IMR-90 (cell line): ENCODE data around the gene ERV3-1. TPM values are rescaled to one million over a fixed set of nuclear protein-coding genes. Genes with fewer than 3 reads are reported as not detected.

ENCODE experiments used
- ATAC-seq: fragments of 200-7000 bp; cut with Tn5 transposase; 2 replicates; pipeline ENCODE4 v1.9.1; 2020; ENCODE audit warnings: low read depth, mild to moderate bottlenecking, moderate library complexity
- BruUV-seq: library from RNA; stranded (reverse); fragments of 400-500 nt; replicated peaks from 2 replicates; lab custom pipeline; 2021; lab: Mats Ljungman, UMichigan
- CTCF ChIA-PET: fragments of 300-600 bp; formaldehyde crosslinking; extraction: SDS; loops from one replicate; lab custom pipeline; 2021; ENCODE audit warnings: antibody characterized with exemption; lab: Yijun Ruan, JAX
- POLR2A ChIA-PET: fragments of 300-600 bp; sonication (Branson Sonifier 250); formaldehyde crosslinking; loops from one replicate; lab custom pipeline; 2022; ENCODE audit warnings: antibody characterized with exemption; ENCODE audit not compliant: unreplicated experiment; lab: Charles Lee
- DNase-seq: peaks from one replicate; pipeline ENCODE4 v3.0.0; 2013
- H2AFZ ChIP-seq: replicated peaks from 2 replicates; pipeline ENCODE3; 2013; ENCODE audit warnings: low read length, mild to moderate bottlenecking; ENCODE audit not compliant: poor library complexity
- H2AK5ac ChIP-seq: 2 replicates; pipeline ENCODE4 v1.6.1; 2013; ENCODE audit warnings: low read depth, low read length, inconsistent platforms
- H2AK9ac ChIP-seq: replicated peaks from 2 replicates; pipeline ENCODE3; 2013; ENCODE audit warnings: mild to moderate bottlenecking, low read depth, low read length, moderate library complexity; ENCODE audit not compliant: poor library complexity
- H2BK120ac ChIP-seq: 2 replicates; pipeline ENCODE4 v1.6.1; 2013; ENCODE audit warnings: low read depth, low read length, inconsistent platforms
- H2BK15ac ChIP-seq: 3 replicates; pipeline ENCODE4 v1.6.1; 2013; ENCODE audit warnings: low read depth, low read length, inconsistent platforms
- H2BK20ac ChIP-seq: 2 replicates; pipeline ENCODE4 v1.6.1; 2013; ENCODE audit warnings: low read depth, mild to moderate bottlenecking, inconsistent platforms, low read length, moderate library complexity
- H2BK5ac ChIP-seq: 2 replicates; pipeline ENCODE4 v1.6.1; 2013; ENCODE audit warnings: mild to moderate bottlenecking, low read depth, low read length, inconsistent platforms; ENCODE audit not compliant: poor library complexity, severe bottlenecking
- H3K14ac ChIP-seq: replicated peaks from 2 replicates; pipeline ENCODE4 v1.6.1; 2013; ENCODE audit warnings: low read depth, low read length, inconsistent platforms
- H3K18ac ChIP-seq: 2 replicates; pipeline ENCODE4 v1.6.1; 2013; ENCODE audit warnings: low read depth, low read length, control low read depth
- H3K23ac ChIP-seq: 2 replicates; pipeline ENCODE4 v1.6.1; 2013; ENCODE audit warnings: low read depth, low read length, inconsistent platforms
- H3K27ac ChIP-seq: 2 replicates; pipeline ENCODE4 v1.5.1; 2013; ENCODE audit warnings: mild to moderate bottlenecking, control low read depth, low read length; ENCODE audit not compliant: insufficient read depth
- H3K27me3 ChIP-seq: 2 replicates; pipeline ENCODE4 v1.6.1; 2013; ENCODE audit warnings: low read length; ENCODE audit not compliant: control insufficient read depth, insufficient read depth
- H3K36me3 ChIP-seq: 2 replicates; pipeline ENCODE4 v1.6.1; 2013; ENCODE audit warnings: low read length, mixed read lengths; ENCODE audit not compliant: control insufficient read depth, insufficient read depth
- H3K4ac ChIP-seq: 2 replicates; pipeline ENCODE4 v1.6.1; 2013; ENCODE audit warnings: low read depth, low read length, inconsistent platforms
- H3K4me1 ChIP-seq: 2 replicates; pipeline ENCODE4 v1.6.1; 2013; ENCODE audit warnings: low read length, mixed read lengths; ENCODE audit not compliant: control insufficient read depth, insufficient read depth
- H3K4me2 ChIP-seq: 2 replicates; pipeline ENCODE4 v1.6.1; 2013; ENCODE audit warnings: low read depth, mild to moderate bottlenecking, control low read depth, low read length, moderate library complexity
- H3K4me3 ChIP-seq: 2 replicates; pipeline ENCODE4 v1.5.1; 2013; ENCODE audit warnings: low read depth, mild to moderate bottlenecking, control low read depth, low read length, moderate library complexity; ENCODE audit not compliant: insufficient read depth
- H3K56ac ChIP-seq: 2 replicates; pipeline ENCODE4 v1.6.1; 2013; ENCODE audit warnings: low read length, inconsistent platforms; ENCODE audit not compliant: insufficient read depth; ENCODE audit errors: extremely low read depth
- H3K79me1 ChIP-seq, 2 experiments: 2 replicates each; pipeline ENCODE4 v1.6.1; 2013; ENCODE audit warnings: low read length in 2 of 2, inconsistent platforms in 1 of 2, low read depth in 1 of 2
- H3K9ac ChIP-seq: 2 replicates; pipeline ENCODE4 v1.6.1; 2013; ENCODE audit warnings: low read depth, low read length, control low read depth
- H3K9me1 ChIP-seq: 2 replicates; pipeline ENCODE4 v1.6.1; 2013; ENCODE audit warnings: low read length, inconsistent platforms; ENCODE audit not compliant: insufficient read depth
- H3K9me3 ChIP-seq: 2 replicates; pipeline ENCODE4 v1.6.1; 2013; ENCODE audit warnings: low read length; ENCODE audit not compliant: control insufficient read depth, insufficient read depth
- H4K20me1 ChIP-seq: 2 replicates; pipeline ENCODE4 v1.6.1; 2013; ENCODE audit warnings: low read length, inconsistent platforms; ENCODE audit not compliant: insufficient read depth
- H4K5ac ChIP-seq: 2 replicates; pipeline ENCODE4 v1.6.1; 2013; ENCODE audit warnings: mild to moderate bottlenecking, low read depth, low read length, control low read depth
- H4K8ac ChIP-seq, 2 experiments: 2 replicates each; pipeline ENCODE4 v1.6.1; 2013; ENCODE audit warnings: low read depth in 2 of 2, low read length in 2 of 2, control low read depth in 1 of 2, inconsistent platforms in 1 of 2
- H4K91ac ChIP-seq: 2 replicates; pipeline ENCODE4 v1.6.1; 2013; ENCODE audit warnings: low read depth, low read length, inconsistent platforms; ENCODE audit not compliant: insufficient read depth
- BHLHE40 ChIP-seq: fragments of 150-350 bp; IDR thresholded peaks from 2 replicates; pipeline ENCODE4 v1.6.1; 2016; ENCODE audit warnings: mild to moderate bottlenecking, low read depth, low read length
- CEBPB ChIP-seq: IDR thresholded peaks from 2 replicates; pipeline ENCODE4 v1.6.1; 2012; ENCODE audit warnings: low read depth, low read length, improper control_type of control experiment
- CHD1 ChIP-seq: IDR thresholded peaks from 2 replicates; pipeline ENCODE4 v1.6.1; 2012; ENCODE audit warnings: low read depth, low read length, improper control_type of control experiment
- ELK1 ChIP-seq: fragments of 150-350 bp; IDR thresholded peaks from 2 replicates; pipeline ENCODE4 v1.6.1; 2016; ENCODE audit warnings: low read depth, mild to moderate bottlenecking, low read length, moderate library complexity, borderline replicate concordance
- FOS ChIP-seq: fragments of 150-350 bp; IDR thresholded peaks from 2 replicates; pipeline ENCODE4 v1.6.1; 2016; ENCODE audit warnings: low read depth, low read length
- MAFK ChIP-seq: IDR thresholded peaks from 2 replicates; pipeline ENCODE4 v1.6.1; 2012; ENCODE audit warnings: low read depth, low read length, improper control_type of control experiment
- MAZ ChIP-seq: IDR thresholded peaks from 2 replicates; pipeline ENCODE4 v1.6.1; 2012; ENCODE audit warnings: low read depth, mild to moderate bottlenecking, low read length, improper control_type of control experiment, moderate library complexity, borderline replicate concordance
- MXI1 ChIP-seq: IDR thresholded peaks from 2 replicates; pipeline ENCODE4 v1.6.1; 2012; ENCODE audit warnings: low read depth, mild to moderate bottlenecking, low read length, moderate library complexity, borderline replicate concordance
- NFE2L2 ChIP-seq: fragments of 150-350 bp; IDR thresholded peaks from 2 replicates; pipeline ENCODE4 v1.6.1; 2016; ENCODE audit warnings: low read depth, mild to moderate bottlenecking, low read length
- POLR2A ChIP-seq: IDR thresholded peaks from 2 replicates; pipeline ENCODE4 v1.6.1; 2012; ENCODE audit warnings: mild to moderate bottlenecking, low read depth, low read length
- RAD21 ChIP-seq: IDR thresholded peaks from 2 replicates; pipeline ENCODE4 v1.6.1; 2012; ENCODE audit warnings: low read length, improper control_type of control experiment
- RCOR1 ChIP-seq: IDR thresholded peaks from 2 replicates; pipeline ENCODE4 v1.6.1; 2012; ENCODE audit warnings: mild to moderate bottlenecking, low read length, improper control_type of control experiment; ENCODE audit not compliant: insufficient replicate concordance
- RFX5 ChIP-seq: IDR thresholded peaks from 2 replicates; pipeline ENCODE4 v1.8.0; 2012; ENCODE audit warnings: low read depth, mild to moderate bottlenecking, low read length, moderate library complexity
- SMC3 ChIP-seq: fragments of 150-350 bp; IDR thresholded peaks from 2 replicates; pipeline ENCODE4 v1.6.1; 2016; ENCODE audit warnings: low read depth, mild to moderate bottlenecking, antibody characterized with exemption, low read length, moderate library complexity
- WGBS, 2 experiments: methylation state at CpG; one replicate each; pipeline versions ENCODE4 v1.1.5 to v1.1.7; 2013; ENCODE audit warnings: missing lambda C conversion rate in 2 of 2; ENCODE audit not compliant: insufficient read length in 1 of 2; ENCODE audit errors: extremely low coverage in 2 of 2; 5-methylcytosine and 5-hydroxymethylcytosine counted together
- dilution Hi-C: fragments of 300-500 bp; cut with HindIII; formaldehyde crosslinking; loops from one replicate; pipeline ENCODE4 v1.14.3; 2018; ENCODE audit warnings: low sequenced_read_pairs; ENCODE audit not compliant: unreplicated experiment
- in situ Hi-C: fragments of 300-500 bp; cut with MboI; formaldehyde crosslinking; loops from 3 replicates; pipeline ENCODE4 v1.14.3; 2019; ENCODE audit warnings: low sequenced_read_pairs, inconsistent platforms, mixed read lengths
- intact Hi-C: fragments of 100-400 bp; cut with micrococcal nuclease; formaldehyde crosslinking; loops from 2 replicates; pipeline ENCODE4 v1.10.0; 2022
- polyA plus RNA-seq, 3 experiments: library from polyadenylated mRNA; depleted of rRNA; stranded (reverse); fragments of >200 nt; gene quantifications; 2 replicates each; pipeline ENCODE4 v1.2.3, GENCODE V29; 2012; ENCODE audit warnings: low replicate concordance in 1 of 3
- total RNA-seq: library from RNA; depleted of rRNA; stranded (reverse); fragments of >200 nt; gene quantifications from 2 replicates; pipeline ENCODE4 v1.2.3, GENCODE V29; 2012
- TF ChIP-seq, protein P1 (sequence below): conservative IDR thresholded peaks from 2 replicates; pipeline ENCODE4 v1.5.1; 2012; ENCODE audit warnings: mild to moderate bottlenecking, low read depth, low read length, improper control_type of control experiment

Gene ERV3-1
- total and polyA plus RNA-seq, 2 of the 4 experiments (the other 2 are of a cell fraction): 7.0 to 11.8 TPM

GRCh38 chr7:64999165-65000004 lies 7.1 kb downstream of the ERV3-1 start:
- H3K4ac ChIP-seq: no peak overlapping the region
- H3K4me2 ChIP-seq: no peak overlapping the region
- H3K79me1 ChIP-seq: peaks cover 16 to 21% of the 10 kb centered on the region in 2 experiments
- DNase-seq (peak; percentile 53), ATAC-seq (0 out of 2 replicates have a peak, but pooled peaks have one; percentile 37)
- no peak overlapping the region for H3K4me3 ChIP-seq
- POLR2A ChIA-PET: no interaction called here
- H4K5ac ChIP-seq: no peak overlapping the region
- H2AK9ac ChIP-seq: no peak overlapping the region
- no peak overlapping the region for H3K23ac ChIP-seq
- H2BK20ac ChIP-seq: no peak overlapping the region
- H2BK5ac ChIP-seq: no peak overlapping the region
- H4K91ac ChIP-seq: no peak overlapping the region
- H3K9ac ChIP-seq: no peak overlapping the region
- no peaks in the 10 kb centered on the region; the same call in 1 of the 2 replicates for H4K20me1 ChIP-seq
- CTCF ChIA-PET: no interaction called here
- intact Hi-C loops: no loop called here
- H3K4me1 ChIP-seq: no peaks in the 10 kb centered on the region; the same call in 1 of the 2 replicates
- H2BK120ac ChIP-seq: no peak overlapping the region
- WGBS, 2 experiments: 100% methylated on average over 1 of the region's 11 CpGs; no CpG with 5 or more reads in 1 of the 2 experiments
- peaks cover 55% of the 10 kb centered on the region for H3K9me3 ChIP-seq
- H4K8ac ChIP-seq: no peak overlapping the region
- peaks cover 33% of the 10 kb centered on the region for H3K36me3 ChIP-seq
- in situ Hi-C loops: no loop called here
- no peak overlapping the region for H2BK15ac ChIP-seq
- no peak overlapping the region for H3K18ac ChIP-seq
- no peak overlapping the region for H3K14ac ChIP-seq
- no peak overlapping the region for H3K56ac ChIP-seq
- BruUV-seq: no TSS peak
- no peaks in the 10 kb centered on the region for H3K27me3 ChIP-seq
- dilution Hi-C loops: no loop called here
- no peaks in the 10 kb centered on the region for H3K9me1 ChIP-seq
- H3K27ac ChIP-seq: peak overlapping the region; percentile 29; the same call in 1 of the 2 replicates
- no peak overlapping the region for H2AK5ac ChIP-seq
- H2AFZ ChIP-seq: no peak overlapping the region
- no peak for TF ChIP-seq MAZ
- TF ChIP-seq FOS: no peak
- TF ChIP-seq CHD1: no peak
- no peak for TF ChIP-seq ELK1
- TF ChIP-seq CEBPB: no peak
- no peak for TF ChIP-seq RCOR1
- no peak for TF ChIP-seq MAFK
- TF ChIP-seq SMC3: no peak
- TF ChIP-seq RFX5: no peak
- no peak for TF ChIP-seq BHLHE40
- TF ChIP-seq, protein P1, sequence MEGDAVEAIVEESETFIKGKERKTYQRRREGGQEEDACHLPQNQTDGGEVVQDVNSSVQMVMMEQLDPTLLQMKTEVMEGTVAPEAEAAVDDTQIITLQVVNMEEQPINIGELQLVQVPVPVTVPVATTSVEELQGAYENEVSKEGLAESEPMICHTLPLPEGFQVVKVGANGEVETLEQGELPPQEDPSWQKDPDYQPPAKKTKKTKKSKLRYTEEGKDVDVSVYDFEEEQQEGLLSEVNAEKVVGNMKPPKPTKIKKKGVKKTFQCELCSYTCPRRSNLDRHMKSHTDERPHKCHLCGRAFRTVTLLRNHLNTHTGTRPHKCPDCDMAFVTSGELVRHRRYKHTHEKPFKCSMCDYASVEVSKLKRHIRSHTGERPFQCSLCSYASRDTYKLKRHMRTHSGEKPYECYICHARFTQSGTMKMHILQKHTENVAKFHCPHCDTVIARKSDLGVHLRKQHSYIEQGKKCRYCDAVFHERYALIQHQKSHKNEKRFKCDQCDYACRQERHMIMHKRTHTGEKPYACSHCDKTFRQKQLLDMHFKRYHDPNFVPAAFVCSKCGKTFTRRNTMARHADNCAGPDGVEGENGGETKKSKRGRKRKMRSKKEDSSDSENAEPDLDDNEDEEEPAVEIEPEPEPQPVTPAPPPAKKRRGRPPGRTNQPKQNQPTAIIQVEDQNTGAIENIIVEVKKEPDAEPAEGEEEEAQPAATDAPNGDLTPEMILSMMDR: no peak
- no peak for TF ChIP-seq NFE2L2
- TF ChIP-seq RAD21: no peak
- no peak for TF ChIP-seq POLR2A
- no peak for TF ChIP-seq MXI1
